Measurements from ENCODE around the gene ERCC6L2. TPM values are rescaled to one million over a fixed set of nuclear protein-coding genes. Genes with fewer than 3 reads are reported as not detected.

Gene ERCC6L2
- polyA plus RNA-seq, 1 donor from 2014 or later: 32.5 TPM

- Mint-ChIP-seq H3K27ac (no peak overlapping the region), H3K36me3 (peaks cover 9% of the 10 kb centered on the region), H3K27me3 (no peaks in the 10 kb centered on the region), H3K9me3 (peaks cover 2 to 8% (median 2%) of the 10 kb centered on the region in 3 donors), H3K4me3 (no peak overlapping the region), H3K4me1 (no peaks in the 10 kb centered on the region)
Measured at GRCh38 chr9:95963659-95964058, 88.2 kb downstream of the ERCC6L2 start.

- Mint-ChIP-seq H3K4me3 (no peak overlapping the region), H3K27me3 (no peaks in the 10 kb centered on the region)
Measured at GRCh38 chr9:95966306-95966705, 90.8 kb downstream of the ERCC6L2 start.

GRCh38 chr9:95970317-95970716 is 94.8 kb downstream of the ERCC6L2 start:
- no peaks in the 10 kb centered on the region for H3K4me1 Mint-ChIP-seq
- no peak overlapping the region for H3K4me3 Mint-ChIP-seq
- H3K9me3 Mint-ChIP-seq: peaks cover 0 to 2% (median 0%) of the 10 kb centered on the region in 3 donors
- H3K27me3 Mint-ChIP-seq: no peaks in the 10 kb centered on the region
- no peak overlapping the region for H3K27ac Mint-ChIP-seq
- H3K36me3 Mint-ChIP-seq: peaks cover 14% of the 10 kb centered on the region

More at GRCh38 chr9:95966306-95966705, 90.8 kb downstream of the ERCC6L2 start:
- Mint-ChIP-seq H3K4me1 (no peaks in the 10 kb centered on the region), H3K36me3 (peaks cover 8% of the 10 kb centered on the region), H3K27ac (no peak overlapping the region), H3K9me3 (peaks cover 0 to 3% (median 0%) of the 10 kb centered on the region in 3 donors)

GRCh38 chr9:95971815-95972214 is 96.3 kb downstream of the ERCC6L2 start:
- Mint-ChIP-seq H3K36me3 (peaks cover 21% of the 10 kb centered on the region), H3K27ac (no peak overlapping the region), H3K4me3 (no peak overlapping the region), H3K4me1 (no peaks in the 10 kb centered on the region), H3K27me3 (no peaks in the 10 kb centered on the region), H3K9me3 (peaks cover 0 to 2% (median 0%) of the 10 kb centered on the region in 3 donors)

GRCh38 chr9:95974389-95974788 is 98.9 kb downstream of the ERCC6L2 start:
- no peak overlapping the region for H3K4me3 Mint-ChIP-seq
- peaks cover 21% of the 10 kb centered on the region for H3K36me3 Mint-ChIP-seq
- no peaks in the 10 kb centered on the region for H3K27me3 Mint-ChIP-seq
- H3K9me3 Mint-ChIP-seq: peaks cover 0 to 2% (median 0%) of the 10 kb centered on the region in 3 donors
- no peaks in the 10 kb centered on the region for H3K4me1 Mint-ChIP-seq
- H3K27ac Mint-ChIP-seq: no peak overlapping the region

GRCh38 chr9:95977371-95977770 is 101.9 kb downstream of the ERCC6L2 start:
- Mint-ChIP-seq H3K4me1 (peaks cover 0 to 1% (median 0%) of the 10 kb centered on the region in 3 donors), H3K36me3 (peaks cover 20% of the 10 kb centered on the region), H3K27ac (no peak overlapping the region), H3K4me3 (no peak overlapping the region), H3K27me3 (no peaks in the 10 kb centered on the region), H3K9me3 (peaks cover 0 to 2% (median 0%) of the 10 kb centered on the region in 3 donors)

GRCh38 chr9:95978106-95978505 is 102.6 kb downstream of the ERCC6L2 start:
- Mint-ChIP-seq H3K36me3 (peaks cover 17% of the 10 kb centered on the region), H3K27ac (no peak overlapping the region), H3K4me1 (peaks cover 0 to 1% (median 0%) of the 10 kb centered on the region in 3 donors), H3K4me3 (no peak overlapping the region), H3K9me3 (no peaks in the 10 kb centered on the region), H3K27me3 (no peaks in the 10 kb centered on the region)

GRCh38 chr9:95979446-95979845 is 104.0 kb downstream of the ERCC6L2 start:
- no peak overlapping the region for H3K4me3 Mint-ChIP-seq
- H3K27ac Mint-ChIP-seq: no peak overlapping the region
- H3K36me3 Mint-ChIP-seq: peaks cover 21% of the 10 kb centered on the region
- no peaks in the 10 kb centered on the region for H3K27me3 Mint-ChIP-seq
- H3K4me1 Mint-ChIP-seq: peaks cover 0 to 1% (median 0%) of the 10 kb centered on the region in 3 donors
- no peaks in the 10 kb centered on the region for H3K9me3 Mint-ChIP-seq

GRCh38 chr9:95980262-95981125 is 105.0 kb downstream of the ERCC6L2 start:
- Mint-ChIP-seq H3K9me3 (no peaks in the 10 kb centered on the region), H3K36me3 (peaks cover 21% of the 10 kb centered on the region), H3K27me3 (no peaks in the 10 kb centered on the region), H3K4me1 (peaks cover 0 to 1% (median 0%) of the 10 kb centered on the region in 3 donors), H3K4me3 (no peak overlapping the region), H3K27ac (no peak overlapping the region)

- Mint-ChIP-seq H3K36me3 (peaks cover 22% of the 10 kb centered on the region), H3K4me3 (no peak overlapping the region), H3K27me3 (no peaks in the 10 kb centered on the region), H3K4me1 (peaks cover 0 to 1% (median 0%) of the 10 kb centered on the region in 3 donors), H3K27ac (peak overlapping the region in 1 of 3 donors; percentile 6), H3K9me3 (peaks cover 0 to 2% (median 2%) of the 10 kb centered on the region in 3 donors)
Measured at GRCh38 chr9:95981761-95982390, 106.4 kb downstream of the ERCC6L2 start.

GRCh38 chr9:95985440-95986055 is 110.1 kb downstream of the ERCC6L2 start:
- peaks cover 18% of the 10 kb centered on the region for H3K36me3 Mint-ChIP-seq
- peaks cover 0 to under 1% (median 0%) of the 10 kb centered on the region in 3 donors for H3K4me1 Mint-ChIP-seq
- no peaks in the 10 kb centered on the region for H3K27me3 Mint-ChIP-seq
- no peak overlapping the region for H3K27ac Mint-ChIP-seq
- H3K4me3 Mint-ChIP-seq: no peak overlapping the region
- peaks cover 1 to 6% (median 4%) of the 10 kb centered on the region in 3 donors for H3K9me3 Mint-ChIP-seq

- Mint-ChIP-seq H3K27me3 (no peaks in the 10 kb centered on the region), H3K9me3 (peaks cover 1 to 6% (median 4%) of the 10 kb centered on the region in 3 donors), H3K36me3 (peaks cover 13% of the 10 kb centered on the region), H3K4me3 (no peak overlapping the region), H3K27ac (no peak overlapping the region), H3K4me1 (no peaks in the 10 kb centered on the region)
Measured at GRCh38 chr9:95989297-95989696, 113.8 kb downstream of the ERCC6L2 start.

- Mint-ChIP-seq H3K9me3 (peaks cover 1 to 6% (median 4%) of the 10 kb centered on the region in 3 donors), H3K36me3 (peaks cover 16% of the 10 kb centered on the region), H3K4me1 (no peaks in the 10 kb centered on the region), H3K27ac (no peak overlapping the region), H3K4me3 (no peak overlapping the region), H3K27me3 (no peaks in the 10 kb centered on the region)
Measured at GRCh38 chr9:95991326-95991725, 115.8 kb downstream of the ERCC6L2 start.

GRCh38 chr9:95992536-95992935 is 117.0 kb downstream of the ERCC6L2 start:
- Mint-ChIP-seq H3K36me3 (peaks cover 19% of the 10 kb centered on the region), H3K27ac (no peak overlapping the region), H3K27me3 (no peaks in the 10 kb centered on the region), H3K4me1 (no peaks in the 10 kb centered on the region), H3K9me3 (peaks cover 0 to 2% (median 1%) of the 10 kb centered on the region in 3 donors), H3K4me3 (no peak overlapping the region)

- H3K4me3 Mint-ChIP-seq: no peak overlapping the region
- H3K9me3 Mint-ChIP-seq: peaks cover 0 to 1% (median 0%) of the 10 kb centered on the region in 3 donors
- peaks cover 19% of the 10 kb centered on the region for H3K36me3 Mint-ChIP-seq
- H3K27ac Mint-ChIP-seq: no peak overlapping the region
- H3K27me3 Mint-ChIP-seq: no peaks in the 10 kb centered on the region
- H3K4me1 Mint-ChIP-seq: no peaks in the 10 kb centered on the region
Measured at GRCh38 chr9:95993337-95993736, 117.8 kb downstream of the ERCC6L2 start.

Data from IgD-negative memory B cell (primary cell).